ENCODE measurements around the gene CFAP70.

Gene CFAP70

DNA sequence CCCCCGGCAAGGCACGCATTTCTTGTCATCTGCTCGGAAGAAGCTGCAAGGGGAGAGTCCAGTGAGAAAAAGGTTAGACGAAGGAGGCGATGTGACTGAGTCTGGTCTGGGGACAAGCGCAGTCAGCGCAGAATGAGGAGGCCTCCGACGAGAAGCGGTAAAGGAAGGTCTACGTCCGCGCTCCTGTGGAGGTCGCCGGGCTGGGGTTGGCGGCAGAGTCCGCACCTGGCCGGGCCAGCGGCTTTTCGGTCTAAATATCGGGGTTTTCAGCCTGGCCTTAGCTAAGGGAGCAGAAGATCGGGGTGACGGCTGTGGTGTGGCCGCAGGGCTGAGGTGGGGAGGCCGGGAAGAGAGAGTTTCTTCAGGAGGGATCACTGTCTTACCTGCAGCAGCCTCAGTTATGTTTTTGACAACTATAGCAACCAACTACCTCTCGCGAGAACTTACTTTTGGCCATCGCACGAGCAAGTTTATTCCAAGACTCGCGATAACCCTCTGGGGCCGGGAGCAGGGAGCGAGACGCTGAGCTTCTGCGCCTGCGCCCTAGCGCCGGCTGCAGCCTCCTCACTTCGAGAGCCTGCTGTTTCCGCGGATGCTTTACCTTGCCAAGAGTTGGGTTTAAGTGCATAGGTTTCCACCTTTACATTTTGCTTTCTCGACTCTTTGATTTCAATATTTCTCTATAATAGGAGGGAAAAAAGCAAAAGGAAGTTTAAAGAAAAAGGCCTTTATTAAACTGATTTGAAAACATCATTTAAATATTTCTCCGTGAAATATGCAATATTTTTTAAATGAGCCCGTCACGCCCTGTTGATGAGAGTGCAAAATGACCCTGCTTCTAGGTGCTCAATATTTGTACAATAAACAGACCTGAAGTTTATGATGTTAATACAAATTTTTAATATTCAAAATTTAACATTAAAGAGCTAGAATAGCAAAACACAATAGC lies at the start of gene CFAP70:
Gene CFAP70 (minus strand): TSS at position 534 of the 949 bp plus-strand sequence. CDS start 4,068 bp downstream, outside the sequence.
- Histone ChIP-seq H3K9me3 (no peaks in the 10 kb centered on the region), H3K4me3 (peak within 1 kb of the TSS; percentile 60 to 89), H3K36me3 (no peaks in the 10 kb centered on the region), H3K27ac (peak within 1 kb of the TSS; percentile 54 to 71), H3K4me1 (peaks cover 0 to 12% (median 3%) of the 10 kb centered on the region in 4 donors), H3K27me3 (no peaks in the 10 kb centered on the region)
- intact Hi-C loops (cut with DNase I; ENCODE audit: low total_unique reads): loop anchor here (5.0 kb wide), 1 partner anchor 101 kb away; no protein-coding TSS in a partner anchor
- peak; percentile 90 to 94 for DNase-seq
- TF ChIP-seq, protein P1, sequence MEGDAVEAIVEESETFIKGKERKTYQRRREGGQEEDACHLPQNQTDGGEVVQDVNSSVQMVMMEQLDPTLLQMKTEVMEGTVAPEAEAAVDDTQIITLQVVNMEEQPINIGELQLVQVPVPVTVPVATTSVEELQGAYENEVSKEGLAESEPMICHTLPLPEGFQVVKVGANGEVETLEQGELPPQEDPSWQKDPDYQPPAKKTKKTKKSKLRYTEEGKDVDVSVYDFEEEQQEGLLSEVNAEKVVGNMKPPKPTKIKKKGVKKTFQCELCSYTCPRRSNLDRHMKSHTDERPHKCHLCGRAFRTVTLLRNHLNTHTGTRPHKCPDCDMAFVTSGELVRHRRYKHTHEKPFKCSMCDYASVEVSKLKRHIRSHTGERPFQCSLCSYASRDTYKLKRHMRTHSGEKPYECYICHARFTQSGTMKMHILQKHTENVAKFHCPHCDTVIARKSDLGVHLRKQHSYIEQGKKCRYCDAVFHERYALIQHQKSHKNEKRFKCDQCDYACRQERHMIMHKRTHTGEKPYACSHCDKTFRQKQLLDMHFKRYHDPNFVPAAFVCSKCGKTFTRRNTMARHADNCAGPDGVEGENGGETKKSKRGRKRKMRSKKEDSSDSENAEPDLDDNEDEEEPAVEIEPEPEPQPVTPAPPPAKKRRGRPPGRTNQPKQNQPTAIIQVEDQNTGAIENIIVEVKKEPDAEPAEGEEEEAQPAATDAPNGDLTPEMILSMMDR (IDR thresholded peaks at IDR 0.05): no peak

DNA sequence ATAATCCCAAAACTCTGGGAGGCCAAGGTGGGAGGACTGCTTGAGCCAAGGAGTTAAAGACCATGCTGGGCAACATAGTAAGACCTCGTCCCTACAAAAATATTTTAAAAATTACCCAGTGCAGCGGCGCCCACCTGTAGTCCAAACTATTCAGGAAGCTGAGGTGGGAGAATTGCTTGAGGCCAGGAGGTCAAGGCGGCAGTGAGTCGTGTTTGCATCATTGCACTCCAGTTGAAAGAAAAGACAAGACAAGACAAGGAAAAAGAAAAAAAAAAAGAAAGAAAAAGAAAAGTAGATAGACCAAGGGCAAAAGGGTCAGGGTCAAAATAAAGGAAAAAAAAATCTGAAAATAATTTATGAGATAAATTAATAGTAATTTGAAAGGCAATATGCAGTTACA lies 49.4 kb upstream of the CFAP70 start:
- Histone ChIP-seq H3K4me3 (no peak overlapping the region), H3K9me3 (no peaks in the 10 kb centered on the region), H3K27me3 (no peaks in the 10 kb centered on the region), H3K4me1 (peaks cover 0 to 34% (median 14%) of the 10 kb centered on the region in 4 donors), H3K27ac (no peak overlapping the region), H3K36me3 (peaks cover 0 to 10% (median 0%) of the 10 kb centered on the region in 3 donors)
- TF ChIP-seq, protein P1 (IDR thresholded peaks at IDR 0.05): no peak
- intact Hi-C loops (cut with DNase I; ENCODE audit: low total_unique reads): no loop called here
- no peak for DNase-seq

DNA sequence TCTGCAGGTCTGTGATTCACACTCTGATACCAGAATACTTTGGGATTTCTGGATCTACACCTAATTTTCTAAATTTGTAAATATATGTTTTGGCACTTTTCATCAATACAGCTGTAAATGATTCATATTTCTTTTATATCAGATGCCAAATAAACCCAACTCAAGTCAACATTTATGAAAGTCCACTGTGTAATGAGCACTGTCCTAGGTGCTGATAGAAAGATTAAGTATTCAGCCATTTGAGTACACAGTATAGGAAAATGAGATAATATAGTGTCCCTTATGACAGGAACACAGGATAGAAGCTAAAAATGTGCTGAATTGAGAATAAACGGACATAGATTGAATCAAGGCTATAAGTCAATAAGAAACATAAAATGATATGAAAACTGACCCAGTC lies 48.8 kb upstream of the CFAP70 start:
- TF ChIP-seq, protein P1 (IDR thresholded peaks at IDR 0.05): no peak
- no peaks in the 10 kb centered on the region for H3K9me3 ChIP-seq
- intact Hi-C loops (cut with DNase I; ENCODE audit: low total_unique reads): no loop called here
- peaks cover 0 to 10% (median 0%) of the 10 kb centered on the region in 3 donors for H3K36me3 ChIP-seq
- peaks cover 0 to 31% (median 10%) of the 10 kb centered on the region in 4 donors for H3K4me1 ChIP-seq
- H3K27ac ChIP-seq: no peak overlapping the region
- no peak for DNase-seq
- H3K4me3 ChIP-seq: no peak overlapping the region
- H3K27me3 ChIP-seq: no peaks in the 10 kb centered on the region

DNA sequence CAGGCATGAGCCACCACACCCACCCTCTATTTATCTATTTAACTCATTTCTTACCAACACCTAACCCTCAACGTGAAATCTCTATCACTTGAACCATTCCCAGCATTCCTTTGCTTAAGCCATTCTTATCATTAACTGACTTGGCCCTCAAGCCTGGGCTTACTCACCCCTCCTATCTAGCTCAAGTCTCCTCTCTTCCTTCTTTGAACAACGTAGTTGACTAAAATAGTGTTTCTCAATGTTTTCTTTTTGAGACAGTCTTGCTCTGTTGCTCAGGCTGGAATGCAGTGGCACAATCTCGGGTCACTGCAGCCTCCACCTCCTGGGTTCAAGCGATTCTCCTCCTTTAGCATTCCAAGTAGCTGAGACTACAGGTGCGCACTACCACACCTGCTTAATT lies 48.2 kb upstream of the CFAP70 start:
- Histone ChIP-seq H3K4me1 (peaks cover 0 to 25% (median 5%) of the 10 kb centered on the region in 4 donors), H3K36me3 (peaks cover 0 to 10% (median 0%) of the 10 kb centered on the region in 3 donors), H3K27me3 (no peaks in the 10 kb centered on the region), H3K9me3 (no peaks in the 10 kb centered on the region), H3K4me3 (no peak overlapping the region), H3K27ac (no peak overlapping the region)
- DNase-seq: no peak
- intact Hi-C loops (cut with DNase I; ENCODE audit: low total_unique reads): no loop called here
- TF ChIP-seq, protein P1 (IDR thresholded peaks at IDR 0.05): no peak

DNA sequence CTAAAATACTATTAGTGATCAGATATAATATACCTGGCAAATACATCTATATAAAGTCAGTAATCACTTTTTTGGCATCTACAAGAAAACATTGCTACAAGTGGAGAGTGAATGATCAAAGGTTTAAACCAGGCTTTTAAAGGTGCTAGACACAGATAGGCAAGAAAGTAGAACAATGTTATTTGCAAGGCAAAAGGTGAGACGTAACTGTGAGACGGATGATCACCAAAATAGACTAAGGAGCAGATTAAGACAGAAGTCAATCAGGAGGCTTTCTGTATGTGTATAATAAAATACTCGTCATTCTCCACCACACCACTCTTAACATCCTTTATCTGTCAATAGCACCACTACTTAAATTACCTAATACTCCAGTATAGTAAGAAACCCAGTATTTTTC lies 46.9 kb upstream of the CFAP70 start:
- no peaks in the 10 kb centered on the region for H3K9me3 ChIP-seq
- peaks cover 0 to 23% (median 5%) of the 10 kb centered on the region in 4 donors for H3K4me1 ChIP-seq
- no peaks in the 10 kb centered on the region for H3K27me3 ChIP-seq
- no peak for DNase-seq
- no peak overlapping the region for H3K27ac ChIP-seq
- TF ChIP-seq, protein P1 (IDR thresholded peaks at IDR 0.05): no peak
- H3K36me3 ChIP-seq: peaks cover 0 to 10% (median 0%) of the 10 kb centered on the region in 3 donors
- no peak overlapping the region for H3K4me3 ChIP-seq
- intact Hi-C loops (cut with DNase I; ENCODE audit: low total_unique reads): no loop called here
